Caco-2 (cell line): ENCODE measurements around the gene TYW1B. TPM values are rescaled to one million over a fixed set of nuclear protein-coding genes. Genes with fewer than 3 reads are reported as not detected.
"Not testable (repeated sequence)": the region's sequence is repeated elsewhere in the genome, so short reads cannot be mapped to it uniquely, and the experiment has no call there.

Experiments
- BruUV-seq: library from RNA; stranded (reverse); fragments of 400-500 nt; replicated peaks from 2 replicates; lab custom pipeline; 2021; lab: Mats Ljungman, UMichigan
- CTCF ChIA-PET: fragments of 300-600 bp; sonication (Branson Sonifier 250); formaldehyde crosslinking; loops from one replicate; lab custom pipeline; 2022; ENCODE audit warnings: antibody characterized with exemption; lab: Charles Lee
- POLR2A ChIA-PET: fragments of 300-600 bp; sonication (Branson Sonifier 250); formaldehyde crosslinking; loops from one replicate; lab custom pipeline; 2022; ENCODE audit warnings: antibody characterized with exemption; lab: Charles Lee
- DNase-seq, 2 experiments: peaks; one replicate each; pipeline versions ENCODE4 v3.0.0 to v3.0.0-alpha.2; 2020 to 2022
- H3K27me3 ChIP-seq: replicated peaks from 2 replicates; pipeline ENCODE4 v1.6.0; 2011; ENCODE audit warnings: low read length; ENCODE audit not compliant: control insufficient read depth, insufficient read depth
- H3K36me3 ChIP-seq: 2 replicates; pipeline ENCODE4 v1.5.1; 2011; ENCODE audit warnings: low read length; ENCODE audit not compliant: control insufficient read depth, insufficient read depth
- H3K4me1 ChIP-seq: fragments of 250-450 bp; sonication (Bioruptor Pico); 2 replicates; pipeline ENCODE4 v1.5.1; 2020; ENCODE audit warnings: mild to moderate bottlenecking
- H3K4me3 ChIP-seq: 2 replicates; pipeline ENCODE4 v1.5.1; 2011; ENCODE audit warnings: low read depth, mild to moderate bottlenecking, control low read depth, low read length
- H3K9me3 ChIP-seq: fragments of 250-450 bp; sonication (Bioruptor Pico); 2 replicates; pipeline ENCODE4 v1.5.1; 2020; ENCODE audit warnings: mild to moderate bottlenecking, moderate library complexity
- H3K27ac Mint-ChIP-seq: one replicate; pipeline ENCODE4 v1.8.0; 2022; ENCODE audit warnings: mixed read lengths; ENCODE audit not compliant: unreplicated experiment
- H3K27me3 Mint-ChIP-seq: one replicate; pipeline ENCODE4 v1.8.0; 2022; ENCODE audit warnings: mixed read lengths; ENCODE audit not compliant: insufficient read depth, unreplicated experiment
- H3K36me3 Mint-ChIP-seq: one replicate; pipeline ENCODE4 v1.8.0; 2022; ENCODE audit warnings: mild to moderate bottlenecking, mixed read lengths; ENCODE audit not compliant: insufficient read depth, unreplicated experiment
- H3K4me1 Mint-ChIP-seq: one replicate; pipeline ENCODE4 v1.8.0; 2022; ENCODE audit warnings: low read depth, mixed read lengths; ENCODE audit not compliant: unreplicated experiment
- H3K4me3 Mint-ChIP-seq: one replicate; pipeline ENCODE4 v1.8.0; 2022; ENCODE audit warnings: mild to moderate bottlenecking, moderate library complexity, mixed read lengths; ENCODE audit not compliant: unreplicated experiment
- H3K9me3 Mint-ChIP-seq: one replicate; pipeline ENCODE4 v1.8.0; 2022; ENCODE audit warnings: mixed read lengths; ENCODE audit not compliant: unreplicated experiment
- intact Hi-C: fragments of 100-400 bp; cut with micrococcal nuclease; formaldehyde crosslinking; loops from one replicate; pipeline ENCODE4 v1.10.0; 2022; ENCODE audit not compliant: unreplicated experiment
- total RNA-seq: library from RNA; stranded (reverse); gene quantifications from 2 replicates; pipeline ENCODE4 v1.2.3, GENCODE V29; 2022
- TF ChIP-seq, protein P1 (sequence below), 2 experiments: fragments of 200-600 bp in 1 of 2; IDR thresholded peaks; 1 replicate in 1 of 2; 2 replicates in 1 of 2; pipeline versions ENCODE4 v1.5.1 to v1.8.0; 2011 to 2022; ENCODE audit warnings: antibody characterized with exemption in 1 of 2, control low read depth in 1 of 2, inconsistent platforms in 1 of 2, low read depth in 1 of 2, low read length in 1 of 2, mild to moderate bottlenecking in 1 of 2, moderate library complexity in 1 of 2; ENCODE audit not compliant: insufficient read depth in 1 of 2, severe bottlenecking in 1 of 2, unreplicated experiment in 1 of 2

TYW1B gene
- total RNA-seq, 1 experiment from 2014 or later = 12.8 TPM

DNA sequence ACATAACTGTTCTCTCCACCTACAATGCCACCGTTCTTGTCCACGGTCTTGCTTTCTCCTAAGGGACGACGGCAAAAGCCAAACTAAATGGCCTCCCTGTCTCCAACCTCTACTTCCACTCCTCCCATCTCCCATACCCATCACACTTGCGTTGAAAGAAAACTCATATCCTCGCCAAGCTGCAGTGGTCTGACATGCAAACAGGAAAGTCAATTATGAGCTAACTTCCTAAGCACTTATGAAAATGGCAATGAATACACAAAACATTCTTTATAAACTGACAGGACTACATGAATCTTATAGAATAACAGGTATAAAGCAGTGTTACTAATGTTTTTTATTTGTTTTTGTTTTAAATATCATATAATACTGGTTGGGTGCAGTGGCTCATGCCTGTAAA is 46.4 kb downstream of the TYW1B start:
- H3K4me1 ChIP-seq = no peaks in the 10 kb centered on the region
- H3K4me3 ChIP-seq = no peak overlapping the region
- H3K27me3 ChIP-seq = no peaks in the 10 kb centered on the region
- no peaks in the 10 kb centered on the region for H3K9me3 ChIP-seq
- Mint-ChIP-seq H3K9me3 (no peaks in the 10 kb centered on the region), H3K27me3 (no peaks in the 10 kb centered on the region), H3K4me1 (no peaks in the 10 kb centered on the region), H3K27ac (no peak overlapping the region), H3K4me3 (no peak overlapping the region), H3K36me3 (peaks cover 15% of the 10 kb centered on the region)
- POLR2A ChIA-PET = no interaction called here
- DNase-seq = no peak
- H3K36me3 ChIP-seq = no peaks in the 10 kb centered on the region
- BruUV-seq = TSS peak; percentile 68
- intact Hi-C loops = no loop called here
- TF ChIP-seq, protein P1, sequence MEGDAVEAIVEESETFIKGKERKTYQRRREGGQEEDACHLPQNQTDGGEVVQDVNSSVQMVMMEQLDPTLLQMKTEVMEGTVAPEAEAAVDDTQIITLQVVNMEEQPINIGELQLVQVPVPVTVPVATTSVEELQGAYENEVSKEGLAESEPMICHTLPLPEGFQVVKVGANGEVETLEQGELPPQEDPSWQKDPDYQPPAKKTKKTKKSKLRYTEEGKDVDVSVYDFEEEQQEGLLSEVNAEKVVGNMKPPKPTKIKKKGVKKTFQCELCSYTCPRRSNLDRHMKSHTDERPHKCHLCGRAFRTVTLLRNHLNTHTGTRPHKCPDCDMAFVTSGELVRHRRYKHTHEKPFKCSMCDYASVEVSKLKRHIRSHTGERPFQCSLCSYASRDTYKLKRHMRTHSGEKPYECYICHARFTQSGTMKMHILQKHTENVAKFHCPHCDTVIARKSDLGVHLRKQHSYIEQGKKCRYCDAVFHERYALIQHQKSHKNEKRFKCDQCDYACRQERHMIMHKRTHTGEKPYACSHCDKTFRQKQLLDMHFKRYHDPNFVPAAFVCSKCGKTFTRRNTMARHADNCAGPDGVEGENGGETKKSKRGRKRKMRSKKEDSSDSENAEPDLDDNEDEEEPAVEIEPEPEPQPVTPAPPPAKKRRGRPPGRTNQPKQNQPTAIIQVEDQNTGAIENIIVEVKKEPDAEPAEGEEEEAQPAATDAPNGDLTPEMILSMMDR (IDR thresholded peaks at IDR 0.05; ENCODE audit: insufficient read depth in 1 of 2, low read depth in 1 of 2, low read length in 1 of 2, severe bottlenecking in 1 of 2, unreplicated experiment in 1 of 2) = no peak
- CTCF ChIA-PET = no interaction called here

DNA sequence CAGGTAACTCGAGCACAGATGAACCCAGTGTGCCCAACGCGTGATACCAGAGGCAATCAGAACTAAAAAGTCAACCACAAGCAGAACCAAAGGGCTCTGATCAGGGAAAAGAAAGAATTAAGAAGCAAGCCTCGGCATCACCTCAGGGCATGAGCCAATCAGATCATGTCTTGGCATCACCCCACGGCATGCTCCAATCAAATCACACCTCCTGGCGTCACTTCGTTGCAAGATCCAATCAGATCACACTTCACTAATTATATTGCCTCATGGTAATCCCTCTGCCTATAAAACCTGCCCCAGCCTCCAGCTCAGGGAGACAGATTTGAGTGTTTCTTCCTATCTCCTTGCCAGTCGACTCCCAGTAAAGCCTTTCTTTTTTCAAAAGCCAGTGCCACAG is 46.8 kb downstream of the TYW1B start:
- no TSS peak for BruUV-seq
- ChIA-PET POLR2A (no interaction called here), CTCF (no interaction called here)
- Mint-ChIP-seq H3K27me3 (no peaks in the 10 kb centered on the region), H3K27ac (no peak overlapping the region), H3K9me3 (no peaks in the 10 kb centered on the region), H3K36me3 (peaks cover 15% of the 10 kb centered on the region), H3K4me3 (no peak overlapping the region), H3K4me1 (no peaks in the 10 kb centered on the region)
- H3K4me1 ChIP-seq = no peaks in the 10 kb centered on the region
- no peak overlapping the region for H3K4me3 ChIP-seq
- no peaks in the 10 kb centered on the region for H3K36me3 ChIP-seq
- no peaks in the 10 kb centered on the region for H3K27me3 ChIP-seq
- no peak for DNase-seq
- intact Hi-C loops = no loop called here
- TF ChIP-seq, protein P1 (IDR thresholded peaks at IDR 0.05; ENCODE audit: insufficient read depth in 1 of 2, low read depth in 1 of 2, low read length in 1 of 2, severe bottlenecking in 1 of 2, unreplicated experiment in 1 of 2) = no peak
- H3K9me3 ChIP-seq = no peaks in the 10 kb centered on the region

DNA sequence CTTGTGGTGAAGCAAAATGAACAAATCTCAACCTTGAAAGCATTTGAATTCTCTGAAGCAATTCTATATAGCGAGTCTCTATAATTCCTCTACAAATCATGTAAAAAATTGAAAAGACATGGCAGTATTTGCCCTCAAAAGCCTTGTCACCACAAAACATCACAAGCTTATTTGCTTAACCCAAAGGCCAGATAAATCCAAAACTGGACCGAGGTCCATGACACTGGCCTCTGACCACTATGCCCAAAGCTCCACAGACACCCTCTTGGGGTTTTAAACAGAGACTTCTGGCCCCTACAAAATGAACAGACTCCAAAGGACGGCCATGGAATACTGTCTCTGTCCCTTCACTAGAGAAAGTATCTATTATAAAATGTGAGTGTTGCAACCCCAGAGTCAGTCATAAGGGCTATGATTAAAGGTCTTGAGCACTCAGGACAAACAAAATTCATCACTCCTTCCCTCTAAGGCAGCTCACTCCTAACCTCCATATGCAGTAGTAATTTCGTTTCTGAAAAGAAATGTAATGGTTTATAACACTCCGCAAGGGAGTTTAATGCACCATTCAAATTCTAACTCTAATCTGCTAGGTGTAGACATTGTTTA is 47.6 kb downstream of the TYW1B start:
- DNase-seq, H3K27me3 Mint-ChIP-seq, H3K9me3 Mint-ChIP-seq, H3K4me1 Mint-ChIP-seq, H3K4me1 ChIP-seq, intact Hi-C loops, H3K27ac Mint-ChIP-seq, H3K36me3 ChIP-seq, H3K9me3 ChIP-seq, POLR2A ChIA-PET, H3K27me3 ChIP-seq, H3K4me3 Mint-ChIP-seq, CTCF ChIA-PET, BruUV-seq, H3K4me3 ChIP-seq: not testable (repeated sequence)
- peaks cover 14% of the 10 kb centered on the region for H3K36me3 Mint-ChIP-seq

DNA sequence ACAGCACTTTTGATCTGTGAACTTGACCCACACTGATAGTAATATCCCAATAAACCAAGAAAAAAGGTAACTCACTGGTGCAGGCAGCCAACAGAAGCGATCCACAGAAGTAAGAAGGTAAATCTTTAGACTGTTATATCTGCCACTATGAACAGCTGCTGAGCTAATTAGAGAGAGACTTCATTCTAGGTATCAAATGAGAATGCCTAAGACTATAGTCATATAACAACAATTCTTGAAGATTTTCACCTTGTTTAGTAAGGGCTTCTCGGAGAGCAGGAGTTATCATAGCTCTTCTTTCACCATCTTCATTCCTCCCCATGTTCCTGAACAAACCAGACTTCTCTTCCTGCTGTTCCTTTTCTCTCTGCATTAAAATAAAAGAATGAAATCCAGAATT is 50.8 kb downstream of the TYW1B start:
- H3K27ac Mint-ChIP-seq, H3K9me3 Mint-ChIP-seq, H3K27me3 ChIP-seq, H3K9me3 ChIP-seq, H3K4me3 Mint-ChIP-seq, intact Hi-C loops, BruUV-seq, H3K4me1 Mint-ChIP-seq, H3K36me3 ChIP-seq, H3K27me3 Mint-ChIP-seq, H3K4me1 ChIP-seq, CTCF ChIA-PET, H3K4me3 ChIP-seq, DNase-seq, POLR2A ChIA-PET: not testable (repeated sequence)
- H3K36me3 Mint-ChIP-seq = peaks cover 31% of the 10 kb centered on the region

DNA sequence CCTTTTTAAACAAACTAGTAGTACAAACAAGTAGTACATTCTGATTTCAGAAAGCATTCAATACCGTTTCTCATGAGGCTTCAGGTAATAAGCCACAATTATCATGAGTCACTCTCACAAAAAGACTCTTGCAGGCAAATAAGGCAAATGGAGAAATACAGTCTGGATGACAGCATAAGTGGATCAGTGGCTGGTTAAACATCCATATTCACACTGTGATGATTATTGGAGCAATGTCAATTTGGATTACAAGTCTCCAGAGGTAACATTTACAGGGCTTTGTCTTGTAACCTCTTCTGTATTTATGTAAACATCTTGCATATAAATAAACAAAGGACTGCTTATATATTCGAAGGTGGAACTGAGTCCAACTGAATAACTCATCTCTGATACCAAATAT is 55.4 kb downstream of the TYW1B start:
- H3K27me3 Mint-ChIP-seq, BruUV-seq, H3K27ac Mint-ChIP-seq, H3K4me3 Mint-ChIP-seq, H3K4me1 ChIP-seq, H3K4me1 Mint-ChIP-seq, H3K27me3 ChIP-seq, H3K9me3 Mint-ChIP-seq, POLR2A ChIA-PET, CTCF ChIA-PET, H3K9me3 ChIP-seq, H3K36me3 ChIP-seq, DNase-seq, H3K4me3 ChIP-seq, intact Hi-C loops: not testable (repeated sequence)
- peaks cover 43% of the 10 kb centered on the region for H3K36me3 Mint-ChIP-seq

DNA sequence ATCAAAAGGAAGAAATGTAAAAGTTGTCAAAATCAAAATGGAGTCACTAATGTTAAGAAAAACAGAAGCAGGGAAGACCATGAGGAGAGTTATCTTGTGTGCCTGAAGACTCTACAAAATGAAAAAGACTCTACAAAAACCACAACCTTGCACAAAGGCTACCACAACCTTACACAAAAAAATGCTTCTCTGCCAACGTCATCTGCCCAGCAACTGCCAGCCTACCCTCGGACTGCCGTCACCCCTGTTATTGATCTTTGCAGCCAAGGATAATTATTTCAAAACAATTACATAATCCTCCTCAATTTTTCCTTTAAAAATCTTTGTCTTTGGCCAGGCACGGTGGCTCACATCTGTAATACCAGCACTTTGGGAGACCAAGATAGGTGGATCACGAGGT is 61.0 kb downstream of the TYW1B start:
- H3K27me3 Mint-ChIP-seq, H3K9me3 ChIP-seq, H3K4me3 ChIP-seq, CTCF ChIA-PET, DNase-seq, H3K4me3 Mint-ChIP-seq, H3K36me3 ChIP-seq, POLR2A ChIA-PET, H3K9me3 Mint-ChIP-seq, H3K27ac Mint-ChIP-seq, H3K27me3 ChIP-seq, BruUV-seq, intact Hi-C loops, H3K4me1 ChIP-seq, H3K4me1 Mint-ChIP-seq: not testable (repeated sequence)
- H3K36me3 Mint-ChIP-seq = peaks cover 27% of the 10 kb centered on the region
